SK-N-SH treated with all-trans-retinoic acid at 6 μM for 48 hours (cell line): ENCODE measurements around the gene ANKRD17.
"Not testable (repeated sequence)": the region's sequence is repeated elsewhere in the genome, so short reads cannot be mapped to it uniquely, and the experiment has no call there.

Experiments
- ATAC-seq: fragments of 200-7000 bp; cut with Tn5 transposase; 3 replicates; pipeline ENCODE4 v1.9.1; 2020; ENCODE audit warnings: mild to moderate bottlenecking, moderate library complexity
- ARNTL ChIP-seq: fragments of 450-650 bp; formaldehyde crosslinking; IDR thresholded peaks from 2 replicates; pipeline ENCODE4 v1.5.0; 2020; ENCODE audit warnings: low read depth, mild to moderate bottlenecking, moderate library complexity, borderline replicate concordance
- BACH2 ChIP-seq: fragments of 250-450 bp; sonication (Bioruptor Pico); IDR thresholded peaks from 2 replicates; pipeline ENCODE4 v1.9.0; 2021; ENCODE audit warnings: mild to moderate bottlenecking, borderline replicate concordance
- CREB5 ChIP-seq: fragments of 250-450 bp; sonication (Bioruptor Pico); IDR thresholded peaks from 2 replicates; pipeline ENCODE4 v1.5.1; 2020; ENCODE audit warnings: low read depth, mild to moderate bottlenecking, moderate library complexity
- CSDC2 ChIP-seq: fragments of 250-450 bp; sonication (Bioruptor Pico); IDR thresholded peaks from 2 replicates; pipeline ENCODE4 v1.5.0; 2020; ENCODE audit warnings: mild to moderate bottlenecking, moderate library complexity
- CSRNP3 ChIP-seq: fragments of 250-450 bp; sonication (Bioruptor Pico); IDR thresholded peaks from 2 replicates; pipeline ENCODE4 v1.5.1; 2021; ENCODE audit warnings: mild to moderate bottlenecking, moderate library complexity
- ESRRG ChIP-seq: fragments of 250-450 bp; sonication (Bioruptor Pico); IDR thresholded peaks from 2 replicates; pipeline ENCODE4 v1.6.1; 2021; ENCODE audit warnings: mild to moderate bottlenecking
- GLIS3 ChIP-seq: fragments of 250-450 bp; sonication (Bioruptor Pico); IDR thresholded peaks from 2 replicates; pipeline ENCODE4 v1.5.0; 2020; ENCODE audit warnings: mild to moderate bottlenecking, moderate library complexity
- ISL1 ChIP-seq: fragments of 250-450 bp; sonication (Bioruptor Pico); IDR thresholded peaks from 2 replicates; pipeline ENCODE4 v2.1.2; 2022; ENCODE audit warnings: mild to moderate bottlenecking, moderate library complexity
- OSR1 ChIP-seq: fragments of 250-450 bp; sonication (Bioruptor Pico); IDR thresholded peaks from 2 replicates; pipeline ENCODE4 v1.8.0; 2022; ENCODE audit warnings: moderate library complexity, mild to moderate bottlenecking, inconsistent platforms
- POU6F1 ChIP-seq: fragments of 250-450 bp; sonication (Bioruptor Pico); IDR thresholded peaks from 2 replicates; pipeline ENCODE4 v1.8.0; 2021; ENCODE audit warnings: low read depth, mild to moderate bottlenecking, moderate library complexity, borderline replicate concordance
- PPARA ChIP-seq: fragments of 250-450 bp; sonication (Bioruptor Pico); IDR thresholded peaks from 2 replicates; pipeline ENCODE4 v1.5.0; 2020; ENCODE audit warnings: mild to moderate bottlenecking, borderline replicate concordance
- RARB ChIP-seq: fragments of 250-450 bp; sonication (Bioruptor Pico); IDR thresholded peaks from 2 replicates; pipeline ENCODE4 v1.8.0; 2021; ENCODE audit warnings: mild to moderate bottlenecking, moderate library complexity
- SNAI2 ChIP-seq: fragments of 250-450 bp; sonication (Bioruptor Pico); IDR thresholded peaks from 2 replicates; pipeline ENCODE4 v1.5.0; 2020; ENCODE audit warnings: mild to moderate bottlenecking, moderate library complexity
- TCF4 ChIP-seq: fragments of 250-450 bp; sonication (Bioruptor Pico); IDR thresholded peaks from 2 replicates; pipeline ENCODE4 v1.8.0; 2021; ENCODE audit warnings: mild to moderate bottlenecking, moderate library complexity, borderline replicate concordance
- TOX ChIP-seq: fragments of 250-450 bp; sonication (Bioruptor Pico); IDR thresholded peaks from 2 replicates; pipeline ENCODE4 v1.8.0; 2021; ENCODE audit warnings: mild to moderate bottlenecking, moderate library complexity, borderline replicate concordance
- TSHZ2 ChIP-seq: fragments of 250-450 bp; sonication (Bioruptor Pico); IDR thresholded peaks from 2 replicates; pipeline ENCODE4 v1.5.0; 2020; ENCODE audit warnings: mild to moderate bottlenecking, moderate library complexity
- ZC3H10 ChIP-seq: fragments of 250-450 bp; sonication (Bioruptor Pico); IDR thresholded peaks from 2 replicates; pipeline ENCODE4 v1.5.1; 2021; ENCODE audit warnings: mild to moderate bottlenecking, moderate library complexity
- ZFP3 ChIP-seq: fragments of 250-450 bp; sonication (Bioruptor Pico); IDR thresholded peaks from 2 replicates; pipeline ENCODE4 v1.5.0; 2020; ENCODE audit warnings: mild to moderate bottlenecking, moderate library complexity
- ZFP30 ChIP-seq: fragments of 450-650 bp; formaldehyde crosslinking; IDR thresholded peaks from 2 replicates; pipeline ENCODE4 v1.5.0; 2022; ENCODE audit warnings: mild to moderate bottlenecking, moderate library complexity
- ZNF565 ChIP-seq: fragments of 450-650 bp; formaldehyde crosslinking; conservative IDR thresholded peaks from 2 replicates; pipeline ENCODE4 v1.5.0; 2020; ENCODE audit warnings: low read depth, mild to moderate bottlenecking, moderate library complexity
- ZNF70 ChIP-seq: fragments of 450-650 bp; formaldehyde crosslinking; IDR thresholded peaks from 2 replicates; pipeline ENCODE4 v1.5.0; 2020; ENCODE audit warnings: mild to moderate bottlenecking, moderate library complexity
- ZNF8 ChIP-seq: fragments of 450-650 bp; formaldehyde crosslinking; IDR thresholded peaks from 2 replicates; pipeline ENCODE4 v1.5.0; 2020; ENCODE audit warnings: mild to moderate bottlenecking, moderate library complexity
- TF ChIP-seq, protein P1 (sequence below): fragments of 250-450 bp; sonication (Bioruptor Pico); IDR thresholded peaks from 2 replicates; pipeline ENCODE4 v1.8.0; 2020; ENCODE audit warnings: mild to moderate bottlenecking, moderate library complexity, borderline replicate concordance

The ANKRD17 gene

GRCh38 chr4:73208376-73208775 is 50.2 kb downstream of the ANKRD17 start:
- TF ChIP-seq BACH2 (CRISPR knock-in tag) (no peak), GLIS3 (CRISPR knock-in tag) (no peak), CSDC2 (no peak), ZNF565 (CRISPR knock-in tag) (no peak), ARNTL (CRISPR knock-in tag) (no peak), TOX (CRISPR knock-in tag) (no peak), ZNF8 (CRISPR knock-in tag) (no peak), ZFP3 (CRISPR knock-in tag) (no peak)
- no peak for ATAC-seq

GRCh38 chr4:73206236-73206635 is 52.4 kb downstream of the ANKRD17 start:
- no peak for ATAC-seq
- TF ChIP-seq RARB (CRISPR knock-in tag) = no peak
- TF ChIP-seq PPARA (CRISPR knock-in tag) = no peak
- no peak for TF ChIP-seq TSHZ2
- TF ChIP-seq ZFP3 (CRISPR knock-in tag) = no peak
- no peak for TF ChIP-seq SNAI2 (CRISPR knock-in tag)
- no peak for TF ChIP-seq CSDC2
- TF ChIP-seq TOX (CRISPR knock-in tag) = no peak
- TF ChIP-seq ZNF70 (CRISPR knock-in tag) = no peak

DNA sequence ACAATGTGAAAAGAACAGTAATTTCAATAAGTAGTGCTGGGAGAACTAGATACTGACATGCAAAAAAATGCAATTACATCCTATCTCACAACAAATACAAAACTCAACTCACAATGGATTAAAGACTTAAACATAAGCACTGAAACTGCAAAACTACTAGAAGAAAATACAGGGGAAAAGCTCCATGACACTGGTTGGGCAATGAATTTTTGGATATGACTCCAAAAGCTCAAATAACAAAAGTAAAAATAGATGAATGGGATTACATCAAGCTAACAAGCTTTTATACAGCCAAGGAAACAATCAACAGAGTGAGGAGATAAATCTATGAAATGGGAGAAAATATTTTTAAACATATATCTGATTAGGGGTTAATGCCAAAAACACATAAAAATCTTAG is 53.1 kb downstream of the ANKRD17 start:
- TF ChIP-seq SNAI2 (CRISPR knock-in tag) = no peak
- TF ChIP-seq ZC3H10 (CRISPR knock-in tag) = no peak
- no peak for TF ChIP-seq ZFP3 (CRISPR knock-in tag)
- TF ChIP-seq PPARA (CRISPR knock-in tag) = no peak
- no peak for TF ChIP-seq CSDC2
- no peak for TF ChIP-seq POU6F1 (CRISPR knock-in tag)
- no peak for TF ChIP-seq ESRRG (CRISPR knock-in tag)

GRCh38 chr4:73203976-73204375 is 54.6 kb downstream of the ANKRD17 start:
- not testable (repeated sequence) for ATAC-seq

More for the DNA sequence above, 53.1 kb downstream of the ANKRD17 start:
- ATAC-seq = no peak

GRCh38 chr4:73197220-73197619 is 61.4 kb downstream of the ANKRD17 start:
- no peak for ATAC-seq
- TF ChIP-seq ESRRG (CRISPR knock-in tag) = no peak

- no peak for ATAC-seq
- no peak for TF ChIP-seq CSRNP3 (CRISPR knock-in tag)
- TF ChIP-seq ZFP30 (CRISPR knock-in tag) = no peak
- TF ChIP-seq RARB (CRISPR knock-in tag) = no peak
- no peak for TF ChIP-seq CREB5
- no peak for TF ChIP-seq TCF4 (CRISPR knock-in tag)
- TF ChIP-seq OSR1 (CRISPR knock-in tag) = no peak
- TF ChIP-seq ZNF8 (CRISPR knock-in tag) = no peak
- TF ChIP-seq ISL1 (CRISPR knock-in tag) = no peak
- no peak for TF ChIP-seq ZNF565 (CRISPR knock-in tag)
- no peak for TF ChIP-seq ZFP3 (CRISPR knock-in tag)
- TF ChIP-seq, protein P1, sequence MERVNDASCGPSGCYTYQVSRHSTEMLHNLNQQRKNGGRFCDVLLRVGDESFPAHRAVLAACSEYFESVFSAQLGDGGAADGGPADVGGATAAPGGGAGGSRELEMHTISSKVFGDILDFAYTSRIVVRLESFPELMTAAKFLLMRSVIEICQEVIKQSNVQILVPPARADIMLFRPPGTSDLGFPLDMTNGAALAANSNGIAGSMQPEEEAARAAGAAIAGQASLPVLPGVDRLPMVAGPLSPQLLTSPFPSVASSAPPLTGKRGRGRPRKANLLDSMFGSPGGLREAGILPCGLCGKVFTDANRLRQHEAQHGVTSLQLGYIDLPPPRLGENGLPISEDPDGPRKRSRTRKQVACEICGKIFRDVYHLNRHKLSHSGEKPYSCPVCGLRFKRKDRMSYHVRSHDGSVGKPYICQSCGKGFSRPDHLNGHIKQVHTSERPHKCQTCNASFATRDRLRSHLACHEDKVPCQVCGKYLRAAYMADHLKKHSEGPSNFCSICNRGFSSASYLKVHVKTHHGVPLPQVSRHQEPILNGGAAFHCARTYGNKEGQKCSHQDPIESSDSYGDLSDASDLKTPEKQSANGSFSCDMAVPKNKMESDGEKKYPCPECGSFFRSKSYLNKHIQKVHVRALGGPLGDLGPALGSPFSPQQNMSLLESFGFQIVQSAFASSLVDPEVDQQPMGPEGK (CRISPR knock-in tag) = no peak
- no peak for TF ChIP-seq ARNTL (CRISPR knock-in tag)
- no peak for TF ChIP-seq ZC3H10 (CRISPR knock-in tag)
- TF ChIP-seq SNAI2 (CRISPR knock-in tag) = no peak
- TF ChIP-seq CSDC2 = no peak
- no peak for TF ChIP-seq TOX (CRISPR knock-in tag)
Observed at GRCh38 chr4:73194064-73194463, 64.5 kb downstream of the ANKRD17 start.
